SK-N-SH (cell line): ENCODE data around the gene OPA3. TPM values are rescaled to one million over a fixed set of nuclear protein-coding genes. Genes with fewer than 3 reads are reported as not detected.

Experiments used
- CTCF ChIA-PET: fragments of 300-600, 350-600 bp; formaldehyde crosslinking; extraction: SDS; loops from one replicate; lab custom pipeline; 2021; lab: Yijun Ruan, JAX
- POLR2A ChIA-PET: fragments of 350-600 bp; sonication (Branson Sonifier 250); formaldehyde crosslinking; extraction: SDS; loops from one replicate; lab custom pipeline; 2020; ENCODE audit warnings: antibody characterized with exemption, inconsistent platforms; lab: Yijun Ruan, JAX
- DNase-seq: peaks from one replicate; pipeline ENCODE4 v3.0.0; 2012
- H2AFZ ChIP-seq: fragments of 200-600 bp; sonication (generic); 2 replicates; pipeline ENCODE4 v1.8.1; 2016; ENCODE audit warnings: antibody characterized with exemption, mild to moderate bottlenecking, low read depth
- H3F3A ChIP-seq: fragments of 200-600 bp; sonication (generic); replicated peaks from 2 replicates; pipeline ENCODE3; 2016; ENCODE audit warnings: antibody characterized with exemption, mild to moderate bottlenecking; ENCODE audit not compliant: insufficient read depth
- H3K27ac ChIP-seq, 2 experiments: fragments of 200-500 bp in 1 of 2; fragments of 200-600 bp in 1 of 2; sonication (Bioruptor generic) in 1 of 2; sonication (generic), shearing (Covaris generic) in 1 of 2; 2 replicates each; pipeline versions ENCODE4 v1.5.1 to v1.6.1; 2014 to 2016; ENCODE audit warnings: low read depth in 2 of 2, inconsistent platforms in 1 of 2, low read length in 1 of 2, mild to moderate bottlenecking in 1 of 2, mixed read lengths in 1 of 2
- H3K27me3 ChIP-seq: fragments of 200-600 bp; sonication (generic), shearing (Covaris generic); 2 replicates; pipeline ENCODE4 v1.6.1; 2016; ENCODE audit warnings: mixed run types; ENCODE audit not compliant: insufficient read depth
- H3K36me3 ChIP-seq, 2 experiments: fragments of 200-500 bp in 1 of 2; fragments of 200-600 bp in 1 of 2; sonication (Bioruptor generic) in 1 of 2; sonication (generic) in 1 of 2; replicated peaks in 1 of 2; 2 replicates each; pipeline versions ENCODE3 to v1.5.1; 2014 to 2016; ENCODE audit warnings: low read length in 1 of 2, mild to moderate bottlenecking in 1 of 2; ENCODE audit not compliant: insufficient read depth in 2 of 2, control insufficient read depth in 1 of 2
- H3K4me1 ChIP-seq, 2 experiments: fragments of 200-500 bp in 1 of 2; fragments of 200-600 bp in 1 of 2; sonication (Bioruptor generic) in 1 of 2; sonication (generic), shearing (Covaris generic) in 1 of 2; 2 replicates each; pipeline versions ENCODE4 v1.5.1 to v1.6.1; 2014 to 2016; ENCODE audit warnings: low read depth in 1 of 2, low read length in 1 of 2, mixed run types in 1 of 2; ENCODE audit not compliant: insufficient read depth in 2 of 2, control insufficient read depth in 1 of 2
- H3K4me2 ChIP-seq: fragments of 200-600 bp; sonication (generic), shearing (Covaris generic); 2 replicates; pipeline ENCODE4 v1.6.1; 2017; ENCODE audit warnings: mixed run types
- H3K4me3 ChIP-seq, 2 experiments: fragments of 200-500 bp in 1 of 2; fragments of 200-600 bp in 1 of 2; sonication (Bioruptor generic) in 1 of 2; sonication (generic), shearing (Covaris generic) in 1 of 2; 2 replicates each; pipeline versions ENCODE4 v1.5.1 to v1.8.1; 2014 to 2016; ENCODE audit warnings: low read depth in 2 of 2, inconsistent platforms in 1 of 2, low read length in 1 of 2, mild to moderate bottlenecking in 1 of 2, mixed read lengths in 1 of 2, moderate library complexity in 1 of 2
- H3K79me2 ChIP-seq: fragments of 200-600 bp; sonication (generic); 2 replicates; pipeline ENCODE4 v1.8.1; 2017; ENCODE audit warnings: mild to moderate bottlenecking; ENCODE audit not compliant: insufficient read depth
- H3K9ac ChIP-seq: fragments of 200-600 bp; sonication (generic); 2 replicates; pipeline ENCODE4 v1.6.1; 2017; ENCODE audit warnings: mixed run types
- H3K9me2 ChIP-seq: fragments of 200-600 bp; sonication (generic); 2 replicates; pipeline ENCODE4 v1.6.1; 2017; ENCODE audit warnings: mixed run types
- H3K9me3 ChIP-seq: fragments of 200-600 bp; sonication (generic); 2 replicates; pipeline ENCODE4 v1.6.1; 2017; ENCODE audit warnings: mixed run types, mild to moderate bottlenecking, moderate library complexity
- H4K20me1 ChIP-seq: fragments of 200-600 bp; sonication (generic); 2 replicates; pipeline ENCODE4 v1.6.1; 2017; ENCODE audit warnings: mild to moderate bottlenecking, mixed run types; ENCODE audit not compliant: insufficient read depth
- ELF1 ChIP-seq: IDR thresholded peaks from 2 replicates; pipeline ENCODE4 v1.4.0; 2012
- EZH2phosphoT487 ChIP-seq: fragments of 200-600 bp; sonication (generic); IDR thresholded peaks from 2 replicates; pipeline ENCODE4 v1.6.1; 2017; ENCODE audit warnings: low read depth, mixed run types, mild to moderate bottlenecking, antibody characterized with exemption, moderate library complexity, borderline replicate concordance
- GABPA ChIP-seq: IDR thresholded peaks from 2 replicates; pipeline ENCODE4 v1.4.0; 2012; ENCODE audit warnings: low read depth, mild to moderate bottlenecking
- JUND ChIP-seq: IDR thresholded peaks from 2 replicates; pipeline ENCODE4 v1.4.0; 2012
- MEF2A ChIP-seq: IDR thresholded peaks from 2 replicates; pipeline ENCODE4 v1.4.0; 2012; ENCODE audit warnings: low read depth, borderline replicate concordance
- NFIC ChIP-seq: IDR thresholded peaks from 2 replicates; pipeline ENCODE4 v1.4.0; 2012; ENCODE audit warnings: borderline replicate concordance
- NRF1 ChIP-seq: IDR thresholded peaks from 2 replicates; pipeline ENCODE4 v1.6.1; 2012; ENCODE audit warnings: low read depth, mild to moderate bottlenecking, low read length
- RAD21 ChIP-seq: IDR thresholded peaks from 2 replicates; pipeline ENCODE4 v1.6.1; 2012; ENCODE audit warnings: mild to moderate bottlenecking, low read length
- RCOR1 ChIP-seq: fragments of 150-350 bp; IDR thresholded peaks from 2 replicates; pipeline ENCODE4 v1.6.1; 2017; ENCODE audit warnings: antibody characterized with exemption, low read length
- REST ChIP-seq: IDR thresholded peaks from 2 replicates; pipeline ENCODE4 v1.6.1; 2012; ENCODE audit warnings: mild to moderate bottlenecking, low read depth, low read length, moderate library complexity
- RFX5 ChIP-seq: IDR thresholded peaks from 2 replicates; pipeline ENCODE4 v1.6.1; 2012; ENCODE audit warnings: mild to moderate bottlenecking, improper control_type of control experiment, low read length
- RXRA ChIP-seq: IDR thresholded peaks from 2 replicates; pipeline ENCODE4 v1.4.0; 2012; ENCODE audit warnings: low read depth, mild to moderate bottlenecking, borderline replicate concordance
- SIN3A ChIP-seq: IDR thresholded peaks from 2 replicates; pipeline ENCODE4 v1.6.1; 2012; ENCODE audit warnings: low read depth, mild to moderate bottlenecking, low read length, moderate library complexity, borderline replicate concordance
- SMC3 ChIP-seq: IDR thresholded peaks from 2 replicates; pipeline ENCODE4 v1.6.1; 2012; ENCODE audit warnings: low read depth, low read length, improper control_type of control experiment
- TAF1 ChIP-seq: IDR thresholded peaks from 2 replicates; pipeline ENCODE4 v1.6.1; 2012; ENCODE audit warnings: low read depth, mild to moderate bottlenecking, low read length, moderate library complexity, borderline replicate concordance
- YY1 ChIP-seq: IDR thresholded peaks from 2 replicates; pipeline ENCODE4 v1.4.0; 2012; ENCODE audit warnings: low read depth, mild to moderate bottlenecking
- WGBS: methylation state at CpG from one replicate; pipeline ENCODE4 v1.1.6; 2017; ENCODE audit warnings: low lambda C conversion rate; 5-methylcytosine and 5-hydroxymethylcytosine counted together
- polyA plus RNA-seq, 3 experiments: library from polyadenylated mRNA; depleted of rRNA; stranded (reverse); fragments of >200 nt; gene quantifications; 2 replicates each; pipeline ENCODE4 v1.2.3, GENCODE V29; 2012
- TF ChIP-seq, protein P1 (sequence below): fragments of 150-350 bp; IDR thresholded peaks from 2 replicates; pipeline ENCODE4 v1.6.1; 2017; ENCODE audit warnings: antibody characterized with exemption, low read length, low read depth, borderline replicate concordance
- TF ChIP-seq, protein P2 (sequence below): IDR thresholded peaks from 2 replicates; pipeline ENCODE4 v1.4.0; 2012; ENCODE audit warnings: low read depth, borderline replicate concordance

Gene OPA3
- polyA plus RNA-seq, 1 of the 3 experiments (the other 2 are of a cell fraction): 10.0 TPM

DNA sequence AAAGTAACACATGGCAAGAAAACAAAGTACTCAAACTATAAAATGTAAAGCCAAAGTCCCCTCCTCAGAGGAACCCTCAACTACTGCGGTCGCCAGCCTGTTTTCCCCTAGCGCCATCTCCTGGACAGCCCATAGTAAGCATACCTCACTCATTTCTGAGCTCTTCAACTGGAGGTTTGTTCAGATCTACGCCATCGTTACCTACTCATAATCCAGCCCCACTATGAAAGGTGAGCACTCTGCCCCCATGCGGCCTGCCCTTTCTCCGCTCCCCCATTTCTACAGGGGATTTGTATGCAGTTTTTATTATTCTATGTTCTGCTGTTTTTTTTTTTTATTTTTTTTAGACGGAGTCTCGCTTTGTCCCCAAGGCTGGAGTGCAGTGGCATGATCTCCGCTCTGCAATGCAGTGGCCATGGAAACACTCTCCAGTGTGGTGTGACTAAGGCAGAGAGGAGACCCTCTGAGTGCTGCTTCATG is 26.2 kb downstream of the OPA3 start (continued):
- TF ChIP-seq TAF1 (no peak), NFIC (no peak), NRF1 (no peak), RFX5 (no peak), MEF2A (no peak), JUND (no peak), GABPA (no peak), RAD21 (peak; percentile 63), SIN3A (no peak), SMC3 (peak; percentile 45; the same call in 1 of the 2 replicates)
- TF ChIP-seq, protein P1, sequence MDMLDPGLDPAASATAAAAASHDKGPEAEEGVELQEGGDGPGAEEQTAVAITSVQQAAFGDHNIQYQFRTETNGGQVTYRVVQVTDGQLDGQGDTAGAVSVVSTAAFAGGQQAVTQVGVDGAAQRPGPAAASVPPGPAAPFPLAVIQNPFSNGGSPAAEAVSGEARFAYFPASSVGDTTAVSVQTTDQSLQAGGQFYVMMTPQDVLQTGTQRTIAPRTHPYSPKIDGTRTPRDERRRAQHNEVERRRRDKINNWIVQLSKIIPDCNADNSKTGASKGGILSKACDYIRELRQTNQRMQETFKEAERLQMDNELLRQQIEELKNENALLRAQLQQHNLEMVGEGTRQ: no peak
- TF ChIP-seq, protein P2, sequence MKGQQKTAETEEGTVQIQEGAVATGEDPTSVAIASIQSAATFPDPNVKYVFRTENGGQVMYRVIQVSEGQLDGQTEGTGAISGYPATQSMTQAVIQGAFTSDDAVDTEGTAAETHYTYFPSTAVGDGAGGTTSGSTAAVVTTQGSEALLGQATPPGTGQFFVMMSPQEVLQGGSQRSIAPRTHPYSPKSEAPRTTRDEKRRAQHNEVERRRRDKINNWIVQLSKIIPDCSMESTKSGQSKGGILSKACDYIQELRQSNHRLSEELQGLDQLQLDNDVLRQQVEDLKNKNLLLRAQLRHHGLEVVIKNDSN: no peak

DNA sequence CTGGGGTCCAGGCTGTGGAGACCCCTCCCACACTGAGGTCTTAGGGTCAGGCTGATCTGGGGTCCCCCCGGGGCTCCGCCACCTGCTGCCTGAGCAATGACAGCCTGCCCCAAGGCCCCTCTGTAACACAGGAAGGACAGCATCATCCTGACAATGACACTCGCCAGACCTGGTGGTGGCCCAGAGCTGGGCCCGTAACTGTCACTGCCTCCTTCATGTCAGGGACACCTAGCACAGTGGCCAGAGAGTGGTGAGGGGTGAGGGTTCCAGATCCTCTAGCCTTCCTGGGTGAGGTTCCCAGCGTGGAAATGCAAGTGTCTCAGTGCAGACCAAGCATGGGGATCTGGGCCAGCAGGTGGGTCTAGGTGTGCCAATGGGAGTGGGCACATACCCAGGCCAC is 27.8 kb downstream of the OPA3 start:
- Histone ChIP-seq H3K79me2 (peaks cover 9% of the 10 kb centered on the region; the same call in 1 of the 2 replicates), H4K20me1 (peaks cover 7% of the 10 kb centered on the region; the same call in 1 of the 2 replicates), H3F3A (peaks cover 4% of the 10 kb centered on the region), H3K9me2 (no peaks in the 10 kb centered on the region), H3K4me1 (no peaks in the 10 kb centered on the region), H3K27ac (no peak overlapping the region), H3K9ac (no peak overlapping the region), H3K4me3 (no peak overlapping the region), H3K36me3 (no peaks in the 10 kb centered on the region), H3K27me3 (no peaks in the 10 kb centered on the region), H3K4me2 (no peak overlapping the region), H3K9me3 (no peaks in the 10 kb centered on the region), H2AFZ (no peak overlapping the region)
- ChIA-PET POLR2A (no interaction called here), CTCF (interaction anchor here (1.0 kb wide), 1 partner anchor 50 kb away, joined by 4 read pairs; no protein-coding TSS in a partner anchor)
- TF ChIP-seq REST (no peak), SMC3 (no peak), ELF1 (no peak), EZH2phosphoT487 (no peak), RCOR1 (no peak), RXRA (no peak), GABPA (no peak), YY1 (no peak)
- TF ChIP-seq, protein P2: no peak
- no peak for DNase-seq
- 100% methylated on average over 1 of the region's 5 CpGs for WGBS
